Amniotic epithelial cell (primary cell): ENCODE data around the gene ADD3.
"Not testable (repeated sequence)": the region's sequence is repeated elsewhere in the genome, so short reads cannot be mapped to it uniquely, and the experiment has no call there.

ENCODE experiments used
- DNase-seq: peaks from one replicate; pipeline ENCODE4 v3.0.0-alpha.2; 2010; ENCODE audit warnings: low read depth

The ADD3 gene

DNA sequence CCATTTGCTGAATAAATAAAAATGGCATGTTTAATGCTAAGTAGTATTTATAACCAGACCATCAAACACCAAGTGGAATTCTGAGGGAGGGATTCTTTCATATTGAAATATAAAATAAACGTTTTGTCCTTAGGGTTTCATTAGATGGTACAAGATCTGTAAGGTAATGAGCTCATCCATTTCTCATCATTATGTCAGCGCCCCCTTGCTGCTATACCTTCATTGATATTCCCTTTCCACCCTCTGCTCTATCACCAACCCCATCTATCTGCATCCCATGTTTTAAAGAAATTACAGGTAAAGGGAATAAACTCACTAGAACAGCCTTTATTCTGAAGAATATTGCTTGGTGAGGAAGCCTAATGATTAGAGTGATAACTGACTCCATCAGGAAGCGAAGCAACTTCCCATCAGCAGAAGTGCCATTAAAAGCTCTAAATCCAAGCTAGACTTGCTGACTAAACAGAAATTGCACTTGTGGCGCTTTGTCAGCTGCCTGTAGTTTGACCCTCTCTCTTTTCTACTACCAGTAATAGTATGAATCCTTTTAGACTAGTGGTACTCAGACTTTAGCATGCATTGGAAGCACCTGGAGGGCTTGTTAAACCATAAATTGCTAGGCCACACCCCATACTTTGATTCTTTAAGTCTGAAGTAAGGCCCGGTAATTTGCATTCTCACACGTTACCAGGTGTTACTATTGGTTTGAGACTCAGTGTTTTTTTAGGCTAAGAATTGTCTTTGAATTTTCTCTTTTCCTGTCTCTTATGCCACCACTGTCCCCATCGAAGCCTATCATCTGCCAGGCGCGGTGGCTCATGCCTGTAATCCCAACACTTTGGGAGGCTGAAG, 27.5 kb downstream of the ADD3 start:
- no peak for DNase-seq

DNA sequence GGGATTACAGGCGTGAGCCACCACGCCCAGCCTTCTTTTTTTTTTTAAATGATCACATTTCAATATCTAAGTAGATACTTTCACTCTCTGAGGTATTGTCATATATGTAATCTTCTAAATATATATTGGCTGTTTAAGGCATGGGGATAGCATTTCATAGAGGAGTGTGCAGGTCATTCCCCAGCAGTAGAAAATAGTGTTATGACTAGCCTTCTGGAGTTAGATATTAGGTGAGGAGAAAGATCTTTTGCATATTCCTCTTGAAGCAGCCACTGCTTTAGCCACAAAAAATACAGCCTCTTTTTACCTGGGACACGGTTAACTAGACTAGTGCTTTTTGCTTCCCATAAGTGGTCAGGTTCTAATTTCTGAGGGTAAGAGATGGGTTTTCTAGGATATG, 28.9 kb downstream of the ADD3 start:
- DNase-seq: no peak

DNA sequence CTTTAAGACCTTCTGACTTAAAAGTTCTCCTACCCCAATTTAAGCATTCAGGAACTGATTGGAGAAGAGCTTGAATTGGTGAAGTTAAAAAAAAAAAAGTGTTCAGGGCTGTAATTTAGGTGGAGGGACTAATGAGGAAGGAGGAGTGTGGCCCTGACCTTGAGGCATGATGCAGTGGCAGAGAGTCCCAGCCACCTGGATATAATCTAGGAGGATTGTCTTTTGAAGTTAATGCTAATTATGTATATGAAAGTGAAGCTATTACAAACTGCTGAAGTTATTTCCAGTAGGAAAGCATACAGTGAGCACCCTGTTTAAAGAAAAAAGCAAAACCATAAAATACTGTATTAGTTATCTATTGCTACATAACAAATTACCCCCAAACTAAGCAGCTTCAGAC, 31.5 kb downstream of the ADD3 start:
- no peak for DNase-seq

- DNase-seq: no peak
Measured at GRCh38 chr10:110040108-110040507, 32.3 kb downstream of the ADD3 start.

- DNase-seq: no peak
Measured at GRCh38 chr10:110040767-110041478, 33.1 kb downstream of the ADD3 start.

- DNase-seq: no peak
Measured at GRCh38 chr10:110041479-110041829, 33.7 kb downstream of the ADD3 start.

- peak; percentile 22 for DNase-seq
Measured at GRCh38 chr10:110042181-110042580, 34.4 kb downstream of the ADD3 start.

DNA sequence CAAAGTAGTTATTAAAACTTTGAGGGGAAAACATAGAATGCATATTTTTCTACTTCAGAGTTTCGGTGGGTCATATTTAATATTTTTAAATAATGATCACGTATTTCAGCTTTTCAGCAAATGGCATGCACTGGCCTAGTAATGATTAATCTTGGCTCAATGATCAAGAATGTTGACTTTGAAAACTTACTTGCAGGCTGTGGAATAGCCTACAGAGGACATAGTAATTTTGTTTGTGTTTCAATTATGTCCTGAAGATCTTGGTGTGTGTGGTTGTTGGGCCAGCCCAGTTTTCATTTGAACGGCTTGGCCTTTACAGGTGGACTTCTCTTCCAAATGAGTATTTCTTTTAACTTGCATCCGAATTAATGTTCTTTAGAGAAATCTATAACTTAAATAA, 35.1 kb downstream of the ADD3 start:
- DNase-seq: no peak

- DNase-seq: no peak
Measured at GRCh38 chr10:110044681-110045080, 36.9 kb downstream of the ADD3 start.

DNA sequence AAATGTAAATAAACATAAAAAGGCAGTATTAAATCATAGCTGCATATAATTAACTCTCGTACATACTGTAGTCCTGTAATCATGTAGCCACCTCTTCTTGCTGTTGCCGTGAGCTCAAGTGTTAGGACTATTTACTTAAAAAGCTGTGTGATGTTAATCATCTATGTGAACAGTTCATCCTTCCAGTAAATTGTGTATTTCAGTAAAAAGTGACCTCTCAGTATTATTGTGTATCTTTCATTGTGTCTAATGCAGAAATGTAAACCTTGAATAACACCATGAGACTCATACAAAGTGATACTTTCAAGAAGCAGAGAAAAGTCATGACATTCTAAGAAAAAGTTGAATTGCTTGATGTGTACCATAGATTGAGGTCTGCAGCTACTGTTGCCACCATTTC, 38.0 kb downstream of the ADD3 start:
- no peak for DNase-seq

- not testable (repeated sequence) for DNase-seq
Measured at GRCh38 chr10:110048145-110048544, 40.4 kb downstream of the ADD3 start.

- no peak for DNase-seq
Measured at GRCh38 chr10:110048781-110049180, 41.0 kb downstream of the ADD3 start.

DNA sequence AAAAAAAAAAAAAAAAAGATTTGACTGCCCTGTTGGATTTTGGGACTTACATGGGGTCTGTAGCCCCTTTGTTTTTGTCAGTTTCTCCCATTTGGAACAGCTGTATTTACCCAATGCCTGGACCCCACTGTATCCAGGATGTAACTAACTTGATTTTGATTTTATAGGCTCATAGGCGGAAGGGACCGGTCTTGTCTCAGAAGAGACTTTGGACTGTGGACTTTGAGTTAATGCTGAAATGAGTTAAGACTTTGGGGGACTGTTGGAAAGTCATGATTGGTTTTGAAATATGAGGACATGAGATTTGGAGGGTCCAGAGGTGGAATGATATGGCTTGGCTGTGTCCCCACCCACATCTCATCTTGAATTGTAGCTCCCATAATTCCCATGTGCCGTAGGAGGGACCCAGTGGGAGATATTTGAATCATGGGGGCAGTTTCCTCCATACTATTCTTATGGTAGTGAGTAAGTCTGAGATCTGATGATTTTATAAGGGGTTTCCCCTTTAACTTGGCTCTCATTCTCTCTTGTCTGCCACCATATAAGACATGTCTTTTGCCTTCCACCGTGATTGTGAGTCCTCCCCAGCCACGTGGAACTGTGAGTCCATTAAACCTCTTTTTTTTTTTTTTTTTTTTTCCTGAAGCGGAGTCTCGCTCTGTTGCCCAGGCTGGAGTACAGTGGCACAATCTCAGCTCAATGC, 42.3 kb downstream of the ADD3 start:
- DNase-seq: not testable (repeated sequence)

GRCh38 chr10:110051487-110051886, 43.7 kb downstream of the ADD3 start:
- no peak for DNase-seq

- no peak for DNase-seq
Measured at GRCh38 chr10:110052916-110053315, 45.1 kb downstream of the ADD3 start.

DNA sequence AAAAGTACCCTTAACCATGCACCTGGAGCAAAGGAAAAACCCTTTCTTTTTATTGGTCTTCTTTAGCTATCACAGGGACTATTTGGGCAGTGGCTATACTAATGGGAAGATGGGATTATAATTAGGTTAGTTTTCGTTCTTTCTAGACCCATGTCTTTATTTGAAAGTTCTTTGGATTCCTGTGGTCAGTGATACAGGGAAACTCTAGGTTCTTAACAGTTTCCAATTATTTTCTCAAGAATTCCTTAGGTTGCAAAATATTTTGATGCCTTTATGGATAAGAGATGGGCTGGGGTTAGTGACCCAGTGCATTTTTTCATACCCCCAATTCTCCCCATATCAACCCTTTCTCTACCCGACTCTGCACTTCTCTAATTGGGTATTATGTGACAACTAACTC, 49.0 kb downstream of the ADD3 start:
- peak; percentile 59 for DNase-seq

GRCh38 chr10:110057456-110057855, 49.7 kb downstream of the ADD3 start:
- no peak for DNase-seq

GRCh38 chr10:110058212-110058611, 50.4 kb downstream of the ADD3 start:
- DNase-seq: no peak

DNA sequence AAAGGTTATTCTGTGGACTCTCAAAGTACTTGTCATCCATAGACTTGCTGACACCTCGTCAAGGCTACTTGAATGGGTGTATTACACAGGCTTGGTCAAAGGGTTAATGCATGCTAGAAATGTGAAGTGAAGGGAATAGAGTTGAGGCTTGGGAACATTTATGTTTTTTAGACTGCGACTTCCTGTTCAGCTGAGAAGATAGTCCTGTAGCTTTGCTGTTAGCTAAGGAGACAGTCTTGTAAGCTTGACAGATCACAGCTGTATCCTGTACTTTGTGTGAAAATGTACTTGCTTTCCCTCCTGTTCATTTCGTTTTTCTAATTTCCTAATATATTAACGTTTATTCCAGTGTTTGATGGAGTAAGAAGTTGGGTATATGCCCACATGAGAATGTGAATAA, 52.1 kb downstream of the ADD3 start:
- no peak for DNase-seq

- no peak for DNase-seq
Measured at GRCh38 chr10:110061687-110062086, 53.9 kb downstream of the ADD3 start.

- DNase-seq: no peak
Measured at GRCh38 chr10:110065269-110065668, 57.5 kb downstream of the ADD3 start.

DNA sequence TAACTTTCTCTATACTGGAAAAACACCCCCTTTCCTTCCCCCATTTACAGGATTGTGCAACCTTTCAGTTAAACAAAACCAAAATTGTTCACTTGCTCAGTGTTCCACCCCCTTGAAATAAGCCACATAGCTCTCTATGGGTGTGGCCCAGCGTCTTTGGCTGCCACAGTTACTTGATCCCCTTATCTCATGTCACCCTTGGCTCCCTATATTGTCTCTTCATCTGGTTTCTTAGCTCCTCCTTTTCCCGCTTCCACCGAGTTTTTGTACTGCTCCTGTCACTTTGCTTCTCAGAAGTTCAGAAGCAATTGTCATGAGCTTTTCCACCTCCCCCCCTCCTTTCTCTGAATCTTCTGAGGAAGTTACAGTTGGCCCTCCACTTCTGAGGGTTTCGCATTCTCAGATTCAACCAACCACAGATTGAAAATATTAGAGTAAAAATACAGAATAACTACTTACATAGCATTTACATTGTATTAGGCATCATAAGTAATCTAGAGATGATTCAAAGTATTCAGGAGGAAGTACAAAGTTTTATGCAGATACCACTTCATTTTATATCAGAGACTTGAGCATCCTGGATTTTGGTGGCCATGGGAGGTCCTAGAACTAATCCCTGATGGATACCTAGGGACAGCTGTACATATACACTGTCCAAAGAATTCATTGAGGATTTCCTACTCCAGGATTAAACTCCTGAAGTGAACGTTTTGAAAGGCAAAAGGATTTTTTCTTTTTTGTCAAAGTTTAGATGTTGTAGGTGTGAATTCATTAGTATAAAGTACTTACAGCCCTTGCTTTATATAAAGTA, 60.4 kb downstream of the ADD3 start:
- DNase-seq: no peak
